Right hindlimb (tissue), 1 donor: ENCODE data around the gene COPG1.
"Not testable (repeated sequence)": the region's sequence is repeated elsewhere in the genome, so short reads cannot be mapped to it uniquely, and the experiment has no call there.

ENCODE experiments used
- DNase-seq: peaks from one replicate; pipeline ENCODE4 v3.0.0-alpha.2; 2018

Gene COPG1

GRCh38 chr3:129249284-129250065, at the start of gene COPG1:
TSS of gene COPG1 (plus strand) at chr3:129249606. CDS start at chr3:129249710, 104 bp downstream.
- peak; percentile 93 for DNase-seq

- no peak for DNase-seq
These were observed 44.9 kb upstream of the COPG1 start for GRCh38 chr3:129204473-129204872.

GRCh38 chr3:129205109-129205832, 44.1 kb upstream of the COPG1 start:
- no peak for DNase-seq

GRCh38 chr3:129207479-129207878, 41.9 kb upstream of the COPG1 start:
- DNase-seq = no peak

GRCh38 chr3:129211345-129211744, 38.1 kb upstream of the COPG1 start:
- no peak for DNase-seq

GRCh38 chr3:129211772-129212171, 37.6 kb upstream of the COPG1 start:
- no peak for DNase-seq

GRCh38 chr3:129213238-129213637, 36.2 kb upstream of the COPG1 start:
- no peak for DNase-seq

GRCh38 chr3:129218742-129219141, 30.7 kb upstream of the COPG1 start:
- DNase-seq = no peak

GRCh38 chr3:129224387-129224786, 25.0 kb upstream of the COPG1 start:
- DNase-seq = not testable (repeated sequence)

- peak; percentile 67 for DNase-seq
These were observed 24.4 kb upstream of the COPG1 start for GRCh38 chr3:129224984-129225393.

GRCh38 chr3:129226374-129226773, 23.0 kb upstream of the COPG1 start:
- DNase-seq = peak; percentile 41

- no peak for DNase-seq
These were observed 20.4 kb upstream of the COPG1 start for GRCh38 chr3:129228891-129229585.

GRCh38 chr3:129230311-129231019, 18.9 kb upstream of the COPG1 start:
- DNase-seq = no peak

GRCh38 chr3:129231331-129232119, 17.9 kb upstream of the COPG1 start:
- no peak for DNase-seq

GRCh38 chr3:129233538-129233937, 15.9 kb upstream of the COPG1 start:
- DNase-seq = no peak

- DNase-seq = no peak
These were observed 15.0 kb upstream of the COPG1 start for GRCh38 chr3:129234441-129234840.

- no peak for DNase-seq
These were observed 14.0 kb upstream of the COPG1 start for GRCh38 chr3:129235344-129235917.

- DNase-seq = no peak
These were observed 10.3 kb upstream of the COPG1 start for GRCh38 chr3:129238945-129239705.

- no peak for DNase-seq
These were observed 9.4 kb upstream of the COPG1 start for GRCh38 chr3:129239991-129240390.

GRCh38 chr3:129240436-129240835, 9.0 kb upstream of the COPG1 start:
- no peak for DNase-seq

- DNase-seq = no peak
These were observed 4.3 kb upstream of the COPG1 start for GRCh38 chr3:129245141-129245540.
